Keratinocyte (primary cell): ENCODE results near the gene DRD1. TPM values are rescaled to one million over a fixed set of nuclear protein-coding genes. Genes with fewer than 3 reads are reported as not detected.
"Not testable (repeated sequence)": the region's sequence is repeated elsewhere in the genome, so short reads cannot be mapped to it uniquely, and the experiment has no call there.

ENCODE experiments used
- DNase-seq: peaks from one replicate; pipeline ENCODE4 v3.0.0-alpha.2; 2011; ENCODE audit warnings: low read depth, missing footprints, low spot score
- FAIRE-seq: peaks from 2 replicates; lab custom pipeline; 2011; peaks lifted over from hg19 to GRCh38; lab: Jason Lieb, UNC
- H2AFZ ChIP-seq: 2 replicates; pipeline ENCODE4 v1.6.0; 2012; ENCODE audit warnings: low read length, control low read depth, inconsistent platforms; ENCODE audit not compliant: control insufficient read depth
- H3K27ac ChIP-seq: 2 replicates; pipeline ENCODE4 v1.5.1; 2011; ENCODE audit warnings: low read length; ENCODE audit not compliant: control insufficient read depth, insufficient read depth
- H3K27me3 ChIP-seq: 3 replicates; pipeline ENCODE4 v1.6.0; 2011; ENCODE audit warnings: low read length; ENCODE audit not compliant: control insufficient read depth, insufficient read depth; ENCODE audit errors: extremely low read depth
- H3K36me3 ChIP-seq, 2 experiments: 2 replicates in 1 of 2; 3 replicates in 1 of 2; pipeline ENCODE4 v1.5.1; 2011; ENCODE audit warnings: low read length in 2 of 2, mild to moderate bottlenecking in 1 of 2; ENCODE audit not compliant: control insufficient read depth in 2 of 2, insufficient read depth in 2 of 2; ENCODE audit errors: extremely low read depth in 1 of 2
- H3K4me1 ChIP-seq: 3 replicates; pipeline ENCODE4 v1.5.1; 2011; ENCODE audit warnings: low read length; ENCODE audit not compliant: control insufficient read depth, insufficient read depth; ENCODE audit errors: extremely low read depth
- H3K4me2 ChIP-seq: 3 replicates; pipeline ENCODE4 v1.6.0; 2011; ENCODE audit warnings: low read depth, low read length; ENCODE audit not compliant: control insufficient read depth, insufficient read depth; ENCODE audit errors: extremely low read depth
- H3K4me3 ChIP-seq, 3 experiments: fragments of 200-600 bp in 1 of 3; sonication (generic) in 1 of 3; 2 replicates in 2 of 3; 3 replicates in 1 of 3; pipeline ENCODE4 v1.5.1; 2011 to 2016; ENCODE audit warnings: low read length in 3 of 3, mild to moderate bottlenecking in 3 of 3, control low read depth in 2 of 3, inconsistent platforms in 1 of 3, low read depth in 1 of 3, mixed read lengths in 1 of 3, mixed run types in 1 of 3, moderate library complexity in 1 of 3; ENCODE audit not compliant: control insufficient read depth in 2 of 3, insufficient read depth in 2 of 3; ENCODE audit errors: extremely low read depth in 1 of 3
- H3K79me2 ChIP-seq: 2 replicates; pipeline ENCODE4 v1.6.0; 2012; ENCODE audit warnings: low read length; ENCODE audit not compliant: control insufficient read depth, insufficient read depth
- H3K9ac ChIP-seq: 3 replicates; pipeline ENCODE4 v1.6.0; 2011; ENCODE audit warnings: low read length; ENCODE audit not compliant: control insufficient read depth, insufficient read depth; ENCODE audit errors: extremely low read depth
- H3K9me1 ChIP-seq: 3 replicates; pipeline ENCODE4 v1.6.0; 2011; ENCODE audit warnings: low read length; ENCODE audit not compliant: control insufficient read depth, insufficient read depth; ENCODE audit errors: extremely low read depth
- H3K9me3 ChIP-seq: 2 replicates; pipeline ENCODE4 v1.5.1; 2012; ENCODE audit warnings: low read depth, low read length; ENCODE audit not compliant: control insufficient read depth
- H4K20me1 ChIP-seq: 3 replicates; pipeline ENCODE4 v1.6.0; 2011; ENCODE audit warnings: low read length; ENCODE audit not compliant: control insufficient read depth, insufficient read depth; ENCODE audit errors: extremely low read depth
- EZH2 ChIP-seq: IDR thresholded peaks from one replicate; pipeline ENCODE4 v1.6.1; 2012; ENCODE audit warnings: inconsistent platforms, mild to moderate bottlenecking, low read length, moderate library complexity
- dilution Hi-C: fragments of 300-500 bp; cut with MboI; formaldehyde crosslinking; loops from one replicate; pipeline ENCODE4 v1.7.0; 2020; ENCODE audit warnings: low sequenced_read_pairs; ENCODE audit not compliant: extremely low pct_ligation_motif_present
- polyA plus RNA-seq, 5 experiments: library from polyadenylated mRNA; depleted of rRNA in 3 of 5; stranded (reverse) in 3 of 5; stranded (forward) in 1 of 5; unstranded in 1 of 5; fragments of >200 nt; gene quantifications; 1 replicate in 1 of 5; 2 replicates in 3 of 5; 3 replicates in 1 of 5; pipeline versions ENCODE4 v1.2.1 to v1.2.3, GENCODE V29; 2011 to 2012; ENCODE audit warnings: missing spikeins in 2 of 5, low read depth in 1 of 5, low replicate concordance in 1 of 5
- TF ChIP-seq, protein P1 (sequence below), 3 experiments: IDR thresholded peaks in 1 of 3; conservative IDR thresholded peaks in 1 of 3; optimal IDR thresholded peaks in 1 of 3; 2 replicates in 2 of 3; 3 replicates in 1 of 3; pipeline versions ENCODE3 to v1.5.1; 2011; ENCODE audit warnings: low read length in 3 of 3, mild to moderate bottlenecking in 3 of 3, moderate library complexity in 2 of 3, control low read depth in 1 of 3, inconsistent platforms in 1 of 3; ENCODE audit not compliant: insufficient read depth in 2 of 3; ENCODE audit errors: extremely low read depth in 1 of 3

Gene DRD1
- polyA plus RNA-seq, 1 donor (not counting 4 experiments of a cell fraction or from before 2014, with no cell fraction given) = not detected

- H3K4me2 ChIP-seq = no peak overlapping the region
- H3K9ac ChIP-seq = no peak overlapping the region
- no peaks in the 10 kb centered on the region for H3K79me2 ChIP-seq
- TF ChIP-seq EZH2 = no peak
- TF ChIP-seq, protein P1, sequence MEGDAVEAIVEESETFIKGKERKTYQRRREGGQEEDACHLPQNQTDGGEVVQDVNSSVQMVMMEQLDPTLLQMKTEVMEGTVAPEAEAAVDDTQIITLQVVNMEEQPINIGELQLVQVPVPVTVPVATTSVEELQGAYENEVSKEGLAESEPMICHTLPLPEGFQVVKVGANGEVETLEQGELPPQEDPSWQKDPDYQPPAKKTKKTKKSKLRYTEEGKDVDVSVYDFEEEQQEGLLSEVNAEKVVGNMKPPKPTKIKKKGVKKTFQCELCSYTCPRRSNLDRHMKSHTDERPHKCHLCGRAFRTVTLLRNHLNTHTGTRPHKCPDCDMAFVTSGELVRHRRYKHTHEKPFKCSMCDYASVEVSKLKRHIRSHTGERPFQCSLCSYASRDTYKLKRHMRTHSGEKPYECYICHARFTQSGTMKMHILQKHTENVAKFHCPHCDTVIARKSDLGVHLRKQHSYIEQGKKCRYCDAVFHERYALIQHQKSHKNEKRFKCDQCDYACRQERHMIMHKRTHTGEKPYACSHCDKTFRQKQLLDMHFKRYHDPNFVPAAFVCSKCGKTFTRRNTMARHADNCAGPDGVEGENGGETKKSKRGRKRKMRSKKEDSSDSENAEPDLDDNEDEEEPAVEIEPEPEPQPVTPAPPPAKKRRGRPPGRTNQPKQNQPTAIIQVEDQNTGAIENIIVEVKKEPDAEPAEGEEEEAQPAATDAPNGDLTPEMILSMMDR (optimal IDR thresholded peaks at IDR 0.05 in 1 of 3, IDR thresholded peaks at IDR 0.05 in 1 of 3, conservative IDR thresholded peaks at IDR 0.05 in 1 of 3; ENCODE audit: extremely low read depth in 1 of 3, insufficient read depth in 2 of 3, low read length in 3 of 3) = no peak
- H3K4me3 ChIP-seq = no peak overlapping the region
- H3K4me1 ChIP-seq = no peaks in the 10 kb centered on the region
- dilution Hi-C loops = no loop called here
- no peaks in the 10 kb centered on the region for H3K9me1 ChIP-seq
- H3K27ac ChIP-seq = no peak overlapping the region
- no peak overlapping the region for H2AFZ ChIP-seq
- H3K36me3 ChIP-seq = no peaks in the 10 kb centered on the region
- FAIRE-seq (no peak), DNase-seq (no peak)
- H3K27me3 ChIP-seq = no peaks in the 10 kb centered on the region
- no peaks in the 10 kb centered on the region for H4K20me1 ChIP-seq
- no peaks in the 10 kb centered on the region for H3K9me3 ChIP-seq
Observed at GRCh38 chr5:175410926-175411325, 33.1 kb downstream of the DRD1 start.

GRCh38 chr5:175406300-175406699 lies 37.7 kb downstream of the DRD1 start:
- Histone ChIP-seq H3K4me3 (no peak overlapping the region), H3K27me3 (no peaks in the 10 kb centered on the region), H2AFZ (no peak overlapping the region), H3K9me3 (no peaks in the 10 kb centered on the region), H3K79me2 (no peaks in the 10 kb centered on the region), H3K9ac (no peak overlapping the region), H3K4me1 (no peaks in the 10 kb centered on the region), H3K27ac (no peak overlapping the region), H3K9me1 (no peaks in the 10 kb centered on the region), H3K36me3 (no peaks in the 10 kb centered on the region), H3K4me2 (no peak overlapping the region), H4K20me1 (no peaks in the 10 kb centered on the region)
- no peak for TF ChIP-seq EZH2
- TF ChIP-seq, protein P1 (optimal IDR thresholded peaks at IDR 0.05 in 1 of 3, IDR thresholded peaks at IDR 0.05 in 1 of 3, conservative IDR thresholded peaks at IDR 0.05 in 1 of 3; ENCODE audit: extremely low read depth in 1 of 3, insufficient read depth in 2 of 3, low read length in 3 of 3) = no peak
- FAIRE-seq (no peak), DNase-seq (no peak)
- dilution Hi-C loops = no loop called here

- H3K9ac ChIP-seq, H3K27me3 ChIP-seq, FAIRE-seq, H3K36me3 ChIP-seq, H3K4me3 ChIP-seq, H3K9me1 ChIP-seq, H3K79me2 ChIP-seq, H4K20me1 ChIP-seq, H3K4me2 ChIP-seq, H3K9me3 ChIP-seq, H3K4me1 ChIP-seq, DNase-seq, dilution Hi-C loops, H3K27ac ChIP-seq, H2AFZ ChIP-seq: not testable (repeated sequence)
Observed at GRCh38 chr5:175397590-175398297, 46.2 kb downstream of the DRD1 start.

DNA sequence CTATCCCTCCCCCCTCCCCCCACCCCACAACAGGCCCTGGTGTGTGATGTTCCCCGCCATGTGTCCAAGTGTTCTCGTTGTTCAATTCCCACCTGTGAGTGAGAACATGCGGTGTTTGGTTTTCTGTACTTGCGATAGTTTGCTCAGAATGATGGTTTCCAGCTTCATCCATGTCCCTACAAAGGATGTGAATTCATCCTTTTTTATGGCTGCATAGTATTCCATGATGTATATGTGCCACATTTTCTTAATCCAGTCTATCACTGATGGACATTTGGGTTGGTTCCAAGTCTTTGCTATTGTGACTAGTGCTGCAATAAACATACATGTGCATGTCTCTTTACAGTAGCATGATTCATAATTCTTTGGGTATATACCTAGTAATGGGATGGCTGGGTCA lies 48.6 kb downstream of the DRD1 start:
- DNase-seq, H3K9ac ChIP-seq, H3K9me3 ChIP-seq, H3K79me2 ChIP-seq, FAIRE-seq, H3K4me2 ChIP-seq, H2AFZ ChIP-seq, H3K27ac ChIP-seq, H3K27me3 ChIP-seq, H4K20me1 ChIP-seq, H3K4me3 ChIP-seq, H3K4me1 ChIP-seq, H3K9me1 ChIP-seq, H3K36me3 ChIP-seq, dilution Hi-C loops: not testable (repeated sequence)
